Measurements from ENCODE around the gene LAPTM5. TPM values are rescaled to one million over a fixed set of nuclear protein-coding genes. Genes with fewer than 3 reads are reported as not detected.

Gene LAPTM5
- total RNA-seq, 1 donor from 2014 or later, result 424 TPM

DNA sequence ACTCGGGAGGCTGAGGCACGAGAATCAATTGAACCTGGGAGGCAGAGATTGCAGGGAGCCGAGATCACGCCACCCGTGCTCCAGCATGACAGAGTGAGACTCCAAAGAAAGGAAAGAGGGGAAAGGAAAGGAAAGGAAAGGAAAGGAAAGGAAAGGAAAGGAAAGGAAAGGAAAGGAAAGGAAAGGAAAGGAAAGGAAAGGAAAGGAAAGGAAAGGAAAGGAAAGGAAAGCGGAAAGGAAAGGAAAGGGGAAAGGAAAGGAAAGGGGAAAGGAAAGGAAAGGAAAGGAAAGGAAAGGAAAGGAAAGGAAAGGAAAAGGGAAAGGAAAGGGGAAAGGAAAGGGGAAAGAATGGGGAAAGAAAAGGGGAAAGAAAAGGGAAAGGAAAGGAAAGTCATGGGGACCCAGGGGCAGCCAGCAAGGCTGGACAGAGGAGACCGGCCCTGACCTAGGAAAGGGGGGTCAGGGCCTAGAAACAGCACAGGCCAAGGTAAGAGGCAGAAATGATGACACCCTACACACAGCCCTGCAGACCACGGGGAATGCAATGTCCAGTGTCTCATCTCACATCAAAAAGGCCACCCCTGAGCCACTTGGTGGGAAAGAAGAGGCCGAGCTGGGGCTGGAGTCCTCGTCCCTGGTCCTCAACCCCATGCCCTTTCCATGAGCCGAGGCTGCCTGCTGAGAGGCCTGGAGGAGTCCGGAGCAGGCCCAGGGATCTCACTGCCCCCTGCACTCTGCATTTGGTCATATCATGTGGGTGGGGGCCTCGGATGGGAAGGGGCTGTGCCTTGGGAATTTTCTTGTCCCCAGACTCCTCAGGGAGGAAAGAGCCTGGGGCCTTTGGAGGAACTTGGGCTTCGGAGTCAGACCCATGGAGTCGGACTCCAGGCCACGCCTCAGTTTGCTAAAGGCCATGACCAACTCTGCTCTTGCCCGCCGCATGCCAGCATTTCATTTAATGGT, 18.8 kb upstream of the LAPTM5 start:
- no peak overlapping the region for H3K4me3 ChIP-seq
- H3K27ac ChIP-seq, result no peak overlapping the region
- no peaks in the 10 kb centered on the region for H3K27me3 ChIP-seq
- H3K4me1 ChIP-seq, result no peaks in the 10 kb centered on the region
- H3K36me3 ChIP-seq, result no peaks in the 10 kb centered on the region
- H3K9me3 ChIP-seq, result no peaks in the 10 kb centered on the region
- DNase-seq (no peak), ATAC-seq (no peak)
- TF ChIP-seq, protein P1, sequence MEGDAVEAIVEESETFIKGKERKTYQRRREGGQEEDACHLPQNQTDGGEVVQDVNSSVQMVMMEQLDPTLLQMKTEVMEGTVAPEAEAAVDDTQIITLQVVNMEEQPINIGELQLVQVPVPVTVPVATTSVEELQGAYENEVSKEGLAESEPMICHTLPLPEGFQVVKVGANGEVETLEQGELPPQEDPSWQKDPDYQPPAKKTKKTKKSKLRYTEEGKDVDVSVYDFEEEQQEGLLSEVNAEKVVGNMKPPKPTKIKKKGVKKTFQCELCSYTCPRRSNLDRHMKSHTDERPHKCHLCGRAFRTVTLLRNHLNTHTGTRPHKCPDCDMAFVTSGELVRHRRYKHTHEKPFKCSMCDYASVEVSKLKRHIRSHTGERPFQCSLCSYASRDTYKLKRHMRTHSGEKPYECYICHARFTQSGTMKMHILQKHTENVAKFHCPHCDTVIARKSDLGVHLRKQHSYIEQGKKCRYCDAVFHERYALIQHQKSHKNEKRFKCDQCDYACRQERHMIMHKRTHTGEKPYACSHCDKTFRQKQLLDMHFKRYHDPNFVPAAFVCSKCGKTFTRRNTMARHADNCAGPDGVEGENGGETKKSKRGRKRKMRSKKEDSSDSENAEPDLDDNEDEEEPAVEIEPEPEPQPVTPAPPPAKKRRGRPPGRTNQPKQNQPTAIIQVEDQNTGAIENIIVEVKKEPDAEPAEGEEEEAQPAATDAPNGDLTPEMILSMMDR (IDR thresholded peaks at IDR 0.05), result no peak
- intact Hi-C loops (cut with DNase I), result loop anchor here (5.0 kb wide), 1 partner anchor 54 kb away; the partner anchor contains the start of gene MATN1

DNA sequence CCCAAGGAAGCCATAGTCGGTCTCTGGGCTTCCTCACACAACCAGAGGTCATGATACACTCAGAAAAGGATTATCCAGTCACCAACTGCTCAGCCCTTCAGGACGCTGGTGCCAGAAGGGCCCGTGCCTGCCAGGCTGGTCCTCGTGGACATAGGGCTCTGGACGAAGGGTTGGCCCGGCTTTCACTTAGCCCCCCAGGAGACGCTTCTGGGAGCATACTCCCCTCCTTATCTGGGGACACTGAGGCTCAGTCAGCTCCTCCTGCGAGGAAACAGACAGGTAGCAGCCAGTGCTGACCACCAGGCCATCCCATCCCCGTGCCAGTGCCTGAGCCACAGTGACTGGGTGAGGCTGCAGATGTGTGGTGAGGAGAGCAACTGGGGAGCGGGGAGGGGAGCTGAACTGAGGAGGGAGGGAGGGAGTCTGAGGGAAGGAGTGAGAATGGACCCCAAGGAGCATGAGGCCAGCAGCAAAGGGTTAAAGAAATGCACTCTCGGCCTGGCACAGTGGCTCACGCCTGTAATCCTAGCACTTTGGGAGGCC, 17.9 kb upstream of the LAPTM5 start:
- intact Hi-C loops (cut with DNase I), result loop anchor here (5.0 kb wide), 1 partner anchor 53 kb away; the partner anchor contains the start of gene MATN1

DNA sequence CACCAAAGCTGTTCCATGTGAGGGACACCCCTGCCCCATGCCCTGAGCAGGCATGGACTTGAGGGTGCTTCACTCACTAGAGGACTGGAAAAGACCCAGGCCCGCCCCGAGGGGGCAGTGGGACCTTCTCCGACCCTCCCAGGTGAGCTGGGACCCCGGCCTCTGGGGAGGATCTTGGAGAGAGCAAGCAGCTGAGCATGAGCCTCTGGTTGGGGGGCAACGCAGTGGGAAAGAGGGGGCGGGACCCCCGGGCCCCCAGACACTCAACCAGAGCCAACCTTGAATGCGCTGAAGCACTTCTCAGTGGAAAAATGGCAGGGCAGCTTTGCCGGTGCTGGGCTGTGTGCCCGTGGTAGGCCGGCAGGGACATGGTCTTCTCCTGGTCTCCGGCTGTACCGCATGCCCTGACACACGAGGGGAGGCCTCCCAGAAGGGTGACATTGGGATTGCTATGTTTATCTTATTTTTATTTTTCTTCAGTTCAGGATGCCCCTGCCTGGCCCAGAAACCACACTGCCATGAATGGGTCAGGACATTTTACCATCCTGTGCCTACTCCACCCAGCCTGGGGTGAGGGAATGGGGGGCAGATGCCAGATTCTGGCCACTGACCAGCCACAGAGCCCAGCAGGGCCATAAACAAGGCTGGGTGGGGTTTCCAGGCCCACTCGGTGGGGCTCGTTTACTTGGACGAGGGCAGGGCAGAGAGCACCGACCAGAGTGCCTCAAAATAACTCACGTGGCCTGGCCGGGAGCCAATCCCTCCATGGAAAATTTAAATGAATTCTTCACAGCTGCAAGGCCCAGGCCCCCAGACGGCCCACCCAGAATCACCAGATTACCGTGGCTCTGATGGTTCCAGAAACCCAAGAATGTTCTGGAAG, 17.2 kb upstream of the LAPTM5 start:
- Histone ChIP-seq H3K4me3 (no peak overlapping the region), H3K27ac (no peak overlapping the region), H3K4me1 (no peaks in the 10 kb centered on the region), H3K9me3 (no peaks in the 10 kb centered on the region), H3K27me3 (no peaks in the 10 kb centered on the region), H3K36me3 (no peaks in the 10 kb centered on the region)
- intact Hi-C loops (cut with DNase I), result loop anchor here (5.0 kb wide), 1 partner anchor 52 kb away; the partner anchor contains the start of gene MATN1
- DNase-seq, result no peak
- ATAC-seq, result no peak
- TF ChIP-seq, protein P1 (IDR thresholded peaks at IDR 0.05), result no peak

More for the DNA sequence above, 17.9 kb upstream of the LAPTM5 start:
- Histone ChIP-seq H3K4me1 (no peaks in the 10 kb centered on the region), H3K4me3 (no peak overlapping the region), H3K27ac (no peak overlapping the region), H3K36me3 (no peaks in the 10 kb centered on the region), H3K27me3 (no peaks in the 10 kb centered on the region), H3K9me3 (no peaks in the 10 kb centered on the region)
- TF ChIP-seq, protein P1 (IDR thresholded peaks at IDR 0.05), result no peak
- DNase-seq, result no peak
- ATAC-seq, result no peak

DNA sequence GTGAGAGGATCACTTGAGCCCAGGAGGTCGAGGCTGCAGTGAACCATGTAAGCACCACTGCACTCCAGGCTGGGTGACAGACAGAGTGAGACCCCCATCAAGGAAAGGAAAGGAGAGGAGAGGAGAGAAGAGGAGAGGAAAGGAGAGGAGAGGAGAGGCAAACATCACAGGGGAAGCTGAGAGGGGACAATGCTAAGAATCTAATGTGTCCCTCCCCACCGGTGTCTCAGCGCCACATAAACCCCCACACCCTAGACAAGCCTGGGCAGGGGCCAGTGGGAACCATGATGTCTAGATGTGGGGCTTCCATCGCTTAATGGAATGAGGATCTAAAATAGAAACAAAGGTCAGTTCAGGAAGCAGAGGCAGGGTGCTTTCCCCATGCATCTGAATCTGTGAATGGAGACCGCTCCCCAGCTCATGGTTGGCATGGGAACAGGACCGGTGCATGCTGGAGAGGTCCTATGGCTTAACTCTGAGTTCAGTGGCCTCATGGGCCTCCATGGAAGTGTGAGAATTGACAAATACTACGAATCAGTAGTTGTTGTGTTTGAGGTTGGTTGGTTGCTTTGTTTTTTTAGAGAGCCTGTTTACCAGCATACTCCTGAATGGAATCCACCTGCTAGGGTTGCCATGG, 16.3 kb upstream of the LAPTM5 start:
- H3K9me3 ChIP-seq, result no peaks in the 10 kb centered on the region
- ATAC-seq, result no peak
- DNase-seq, result no peak
- no peak overlapping the region for H3K27ac ChIP-seq
- H3K4me1 ChIP-seq, result no peaks in the 10 kb centered on the region
- no peaks in the 10 kb centered on the region for H3K27me3 ChIP-seq
- TF ChIP-seq, protein P1 (IDR thresholded peaks at IDR 0.05), result no peak
- no peak overlapping the region for H3K4me3 ChIP-seq
- intact Hi-C loops (cut with DNase I), result no loop called here
- H3K36me3 ChIP-seq, result no peaks in the 10 kb centered on the region

DNA sequence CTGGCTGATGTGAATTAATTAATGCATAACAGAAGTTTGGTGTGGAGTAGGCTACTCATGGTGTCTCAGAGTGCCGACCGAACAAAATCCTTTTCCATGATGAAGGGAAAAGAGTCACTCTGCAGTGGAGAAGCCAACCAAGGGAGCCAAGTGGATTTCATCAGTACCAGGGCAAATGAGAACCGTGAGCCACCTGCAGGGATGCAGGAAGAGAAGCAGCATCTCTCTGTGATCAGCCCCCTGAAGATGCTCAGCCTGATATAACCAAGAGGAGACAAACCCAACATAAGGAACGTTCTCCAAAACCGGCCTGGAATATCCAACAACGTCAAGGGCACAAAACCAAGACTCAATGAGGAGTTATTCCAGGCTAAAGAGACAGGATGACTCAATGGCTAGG, 13.4 kb upstream of the LAPTM5 start:
- Histone ChIP-seq H3K36me3 (no peaks in the 10 kb centered on the region), H3K4me1 (no peaks in the 10 kb centered on the region), H3K27ac (no peak overlapping the region), H3K27me3 (no peaks in the 10 kb centered on the region), H3K4me3 (no peak overlapping the region), H3K9me3 (no peaks in the 10 kb centered on the region)
- DNase-seq, result no peak
- intact Hi-C loops (cut with DNase I), result no loop called here
- TF ChIP-seq, protein P1 (IDR thresholded peaks at IDR 0.05), result no peak
- ATAC-seq, result no peak
